Tibial nerve (tissue), 4 donors: ENCODE results near the gene OXCT2. TPM values are rescaled to one million over a fixed set of nuclear protein-coding genes. Genes with fewer than 3 reads are reported as not detected.
A peak's percentile ranks its signal among the peaks of the same experiment; 100 is the strongest.
"Not testable (repeated sequence)": the region's sequence is repeated elsewhere in the genome, so short reads cannot be mapped to it uniquely, and the experiment has no call there.

ENCODE experiments used
- DNase-seq, 2 donors: peaks; one replicate each; pipeline ENCODE4 v3.0.0-alpha.2; 2019; ENCODE audit warnings: low spot score in 2 of 2
- H3K27ac ChIP-seq, 4 donors: fragments of 200-600 bp; sonication (generic) in 3 of 4; one replicate each; pipeline ENCODE4 v1.5.1; 2017 to 2019; ENCODE audit warnings: mild to moderate bottlenecking in 1 of 4
- H3K27me3 ChIP-seq, 2 donors: fragments of 200-600 bp; sonication (generic) in 1 of 2; one replicate each; pipeline versions ENCODE4 v1.5.1 to v1.6.0; 2017 to 2019
- H3K36me3 ChIP-seq, 3 donors: fragments of 200-600 bp; sonication (generic); one replicate each; pipeline ENCODE4 v1.5.1; 2018 to 2019
- H3K4me1 ChIP-seq, 4 donors: fragments of 200-600 bp; sonication (generic) in 3 of 4; one replicate each; pipeline ENCODE4 v1.5.1; 2017 to 2019
- H3K4me3 ChIP-seq, 4 donors: fragments of 200-600 bp; sonication (generic) in 3 of 4; one replicate each; pipeline ENCODE4 v1.5.1; 2017 to 2019; ENCODE audit warnings: mild to moderate bottlenecking in 1 of 4, moderate library complexity in 1 of 4
- H3K9me3 ChIP-seq, 4 donors: fragments of 200-600 bp; sonication (generic) in 3 of 4; one replicate each; pipeline ENCODE4 v1.5.1; 2017 to 2019
- EP300 ChIP-seq, 2 donors: sonication (generic); formaldehyde crosslinking; IDR thresholded peaks; one replicate each; pipeline ENCODE4 v1.6.1; 2017; ENCODE audit warnings: antibody characterized with exemption in 2 of 2, mild to moderate bottlenecking in 1 of 2
- POLR2A ChIP-seq, 2 donors: fragments of 450-650 bp; IDR thresholded peaks; one replicate each; pipeline ENCODE4 v1.6.1; 2017; ENCODE audit warnings: antibody characterized with exemption in 2 of 2, mild to moderate bottlenecking in 2 of 2, moderate library complexity in 2 of 2
- WGBS, 2 donors: methylation state at CpG; one replicate each; pipeline ENCODE4 v1.1.5; 2018; 5-methylcytosine and 5-hydroxymethylcytosine counted together
- total RNA-seq, 4 donors: library from RNA; depleted of rRNA; stranded (reverse); fragments of >200 nt; gene quantifications; one replicate each; pipeline ENCODE4 v1.1.0, GENCODE V29; 2016
- TF ChIP-seq, protein P1 (sequence below), 5 experiments: fragments of 200-600 bp in 3 of 5; fragments of 450-650 bp in 2 of 5; sonication (generic) in 3 of 5; IDR thresholded peaks; one replicate each; pipeline ENCODE4 v1.5.1; 2016 to 2019; ENCODE audit warnings: antibody characterized with exemption in 5 of 5, mild to moderate bottlenecking in 3 of 5, moderate library complexity in 2 of 5

The OXCT2 gene
- total RNA-seq, 4 donors from 2014 or later = 4.5 to 22.2 (median 8.4) TPM

DNA sequence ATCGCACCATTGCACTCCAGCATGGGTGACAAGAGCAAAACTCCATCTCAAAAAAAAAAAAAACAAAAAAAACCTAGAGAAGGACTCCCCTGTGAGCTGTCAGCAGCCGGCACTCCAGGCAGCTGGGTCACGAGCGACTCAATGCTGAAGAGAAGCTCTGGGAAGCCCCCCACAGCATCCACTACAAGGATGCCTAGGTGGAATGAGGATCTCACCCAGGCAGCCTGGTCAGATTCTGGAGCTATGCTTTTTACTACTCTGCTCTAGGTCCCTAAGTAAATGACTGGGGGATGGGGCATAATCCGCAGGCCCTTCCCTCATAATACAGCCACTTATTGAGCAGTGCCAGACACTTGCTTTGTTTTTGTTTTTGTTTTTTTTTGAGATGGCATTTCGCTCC lies 11.0 kb upstream of the OXCT2 start:
- no peaks in the 10 kb centered on the region for H3K36me3 ChIP-seq
- 78 to 79% methylated on average over 6 of the region's 6 CpGs for WGBS, 2 donors
- H3K27ac ChIP-seq = peak overlapping the region in 1 of 4 donors; percentile 13
- no peaks in the 10 kb centered on the region for H3K9me3 ChIP-seq
- TF ChIP-seq, protein P1, sequence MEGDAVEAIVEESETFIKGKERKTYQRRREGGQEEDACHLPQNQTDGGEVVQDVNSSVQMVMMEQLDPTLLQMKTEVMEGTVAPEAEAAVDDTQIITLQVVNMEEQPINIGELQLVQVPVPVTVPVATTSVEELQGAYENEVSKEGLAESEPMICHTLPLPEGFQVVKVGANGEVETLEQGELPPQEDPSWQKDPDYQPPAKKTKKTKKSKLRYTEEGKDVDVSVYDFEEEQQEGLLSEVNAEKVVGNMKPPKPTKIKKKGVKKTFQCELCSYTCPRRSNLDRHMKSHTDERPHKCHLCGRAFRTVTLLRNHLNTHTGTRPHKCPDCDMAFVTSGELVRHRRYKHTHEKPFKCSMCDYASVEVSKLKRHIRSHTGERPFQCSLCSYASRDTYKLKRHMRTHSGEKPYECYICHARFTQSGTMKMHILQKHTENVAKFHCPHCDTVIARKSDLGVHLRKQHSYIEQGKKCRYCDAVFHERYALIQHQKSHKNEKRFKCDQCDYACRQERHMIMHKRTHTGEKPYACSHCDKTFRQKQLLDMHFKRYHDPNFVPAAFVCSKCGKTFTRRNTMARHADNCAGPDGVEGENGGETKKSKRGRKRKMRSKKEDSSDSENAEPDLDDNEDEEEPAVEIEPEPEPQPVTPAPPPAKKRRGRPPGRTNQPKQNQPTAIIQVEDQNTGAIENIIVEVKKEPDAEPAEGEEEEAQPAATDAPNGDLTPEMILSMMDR (IDR thresholded peaks at IDR 0.05) = no peak
- TF ChIP-seq POLR2A (IDR thresholded peaks at IDR 0.05) (no peak), EP300 (IDR thresholded peaks at IDR 0.05) (no peak)
- H3K27me3 ChIP-seq = no peaks in the 10 kb centered on the region
- H3K4me3 ChIP-seq = no peak overlapping the region
- peaks cover 0 to 22% (median under 1%) of the 10 kb centered on the region in 4 donors for H3K4me1 ChIP-seq
- DNase-seq = no peak

DNA sequence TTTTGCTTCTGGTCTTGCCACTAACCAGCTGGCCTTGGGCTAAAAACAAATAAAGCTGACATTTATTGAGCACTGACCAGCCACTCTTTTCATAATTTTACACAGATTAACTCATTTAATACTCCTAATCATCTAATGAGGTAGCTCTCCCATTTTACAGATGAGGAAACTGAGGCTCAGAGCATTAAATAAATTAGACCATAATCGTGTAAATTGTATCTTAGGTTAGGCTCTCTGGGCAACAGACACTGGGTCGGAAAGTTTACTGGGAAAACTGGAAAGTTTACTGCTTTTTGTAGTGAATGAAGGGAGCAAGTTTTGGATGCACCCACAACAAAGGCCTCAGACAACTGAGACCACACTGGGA lies 10.2 kb upstream of the OXCT2 start:
- no peaks in the 10 kb centered on the region for H3K27me3 ChIP-seq
- no peaks in the 10 kb centered on the region for H3K9me3 ChIP-seq
- H3K27ac ChIP-seq = peak overlapping the region in 1 of 4 donors; percentile 2
- 88 to 94% methylated on average over 2 of the region's 2 CpGs for WGBS, 2 donors
- TF ChIP-seq, protein P1 (IDR thresholded peaks at IDR 0.05) = no peak
- TF ChIP-seq EP300 (IDR thresholded peaks at IDR 0.05) (no peak), POLR2A (IDR thresholded peaks at IDR 0.05) (no peak)
- H3K36me3 ChIP-seq = no peaks in the 10 kb centered on the region
- DNase-seq = no peak
- H3K4me3 ChIP-seq = no peak overlapping the region
- peaks cover 0 to 29% (median 4%) of the 10 kb centered on the region in 4 donors for H3K4me1 ChIP-seq

DNA sequence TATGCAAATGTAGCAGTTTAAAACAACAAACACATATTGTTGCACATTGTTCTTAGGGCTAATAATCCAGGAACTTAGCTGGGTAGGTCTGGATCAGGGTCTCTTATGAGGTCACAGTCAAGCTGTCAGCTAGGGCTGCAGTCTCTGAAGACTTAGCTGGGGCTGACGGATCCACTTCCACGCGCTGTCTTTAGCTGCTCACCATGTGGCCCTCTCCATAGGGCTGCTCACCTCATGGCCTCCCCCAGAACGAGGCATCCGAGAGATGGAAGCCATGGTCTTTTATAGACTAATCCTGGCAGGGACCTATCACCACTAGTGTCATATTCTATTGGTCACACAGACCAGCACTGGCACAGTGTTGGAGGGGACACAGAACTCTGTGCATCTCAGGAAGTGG lies 8.7 kb upstream of the OXCT2 start:
- Histone ChIP-seq H3K27me3 (no peaks in the 10 kb centered on the region), H3K4me1 (peaks cover 0 to 28% (median 5%) of the 10 kb centered on the region in 4 donors), H3K9me3 (no peaks in the 10 kb centered on the region), H3K27ac (no peak overlapping the region), H3K4me3 (no peak overlapping the region), H3K36me3 (no peaks in the 10 kb centered on the region)
- 76 to 86% methylated on average over 5 of the region's 5 CpGs for WGBS, 2 donors
- no peak for DNase-seq
- TF ChIP-seq EP300 (IDR thresholded peaks at IDR 0.05) = no peak

DNA sequence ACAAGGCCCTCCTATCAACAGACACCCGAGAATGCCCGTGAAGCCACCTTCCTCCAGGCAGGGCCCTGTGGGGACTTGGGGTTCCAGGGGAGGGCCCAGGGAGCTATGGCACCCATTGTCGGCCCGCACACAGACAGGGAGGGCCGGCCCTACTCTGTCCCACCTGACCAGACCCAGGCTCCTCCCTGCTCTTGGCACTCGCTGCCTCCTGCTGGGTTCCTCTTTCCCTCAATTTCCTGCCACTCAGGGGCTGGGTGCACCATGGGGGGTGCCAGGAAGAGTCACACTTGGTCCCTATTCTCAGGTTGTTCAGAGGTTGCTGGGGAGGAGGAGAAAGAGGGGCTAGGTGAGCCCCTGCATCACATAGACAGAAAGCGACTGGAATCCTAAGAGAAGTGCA lies 8.0 kb upstream of the OXCT2 start:
- no peaks in the 10 kb centered on the region for H3K36me3 ChIP-seq
- no peak for TF ChIP-seq EP300 (IDR thresholded peaks at IDR 0.05)
- TF ChIP-seq POLR2A (IDR thresholded peaks at IDR 0.05) = no peak
- TF ChIP-seq, protein P1 (IDR thresholded peaks at IDR 0.05) = no peak
- H3K4me1 ChIP-seq = peaks cover 0 to 28% (median 5%) of the 10 kb centered on the region in 4 donors
- no peak for DNase-seq
- no peaks in the 10 kb centered on the region for H3K9me3 ChIP-seq
- WGBS, 2 donors = 77 to 78% methylated on average over 2 to 7 of the region's 7 CpGs
- peak overlapping the region in 1 of 4 donors; percentile 6 for H3K27ac ChIP-seq
- no peaks in the 10 kb centered on the region for H3K27me3 ChIP-seq
- H3K4me3 ChIP-seq = no peak overlapping the region

DNA sequence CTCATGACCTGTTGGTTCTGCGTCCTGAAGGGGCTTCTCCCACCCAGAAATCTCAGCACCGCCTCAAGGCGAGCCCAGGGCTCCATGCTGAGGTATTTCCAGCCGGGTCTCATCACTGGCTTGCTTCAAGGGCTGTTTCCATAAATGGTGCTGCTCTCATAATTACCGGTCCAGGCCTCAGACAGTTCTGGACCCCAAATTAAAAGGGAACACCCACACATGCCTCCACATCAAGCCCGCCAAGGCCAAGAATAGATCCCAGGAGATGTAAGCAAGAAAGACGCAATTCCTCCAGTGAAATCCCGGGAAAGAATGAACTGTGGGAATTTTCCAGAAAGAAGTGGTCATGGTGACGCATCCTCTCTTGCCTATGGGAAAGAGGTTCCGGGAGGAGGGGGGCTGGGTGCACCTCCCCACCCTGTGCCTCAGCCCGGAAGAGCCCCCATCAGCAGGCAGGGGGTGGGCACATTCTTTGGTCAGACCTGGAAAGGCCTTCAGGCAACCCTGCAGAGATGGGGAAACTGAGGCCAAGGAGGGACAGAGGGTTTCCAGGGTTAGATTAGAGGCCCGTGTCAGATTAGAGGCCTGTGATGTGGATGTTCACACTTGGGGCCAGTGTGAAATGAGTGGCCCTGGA lies 7.4 kb upstream of the OXCT2 start:
- H3K36me3 ChIP-seq, H3K4me3 ChIP-seq, H3K27ac ChIP-seq, DNase-seq, H3K9me3 ChIP-seq, H3K27me3 ChIP-seq: not testable (repeated sequence)
- peaks cover 0 to 28% (median 5%) of the 10 kb centered on the region in 4 donors for H3K4me1 ChIP-seq
- 68 to 80% methylated on average over 8 to 11 of the region's 12 CpGs for WGBS, 2 donors

DNA sequence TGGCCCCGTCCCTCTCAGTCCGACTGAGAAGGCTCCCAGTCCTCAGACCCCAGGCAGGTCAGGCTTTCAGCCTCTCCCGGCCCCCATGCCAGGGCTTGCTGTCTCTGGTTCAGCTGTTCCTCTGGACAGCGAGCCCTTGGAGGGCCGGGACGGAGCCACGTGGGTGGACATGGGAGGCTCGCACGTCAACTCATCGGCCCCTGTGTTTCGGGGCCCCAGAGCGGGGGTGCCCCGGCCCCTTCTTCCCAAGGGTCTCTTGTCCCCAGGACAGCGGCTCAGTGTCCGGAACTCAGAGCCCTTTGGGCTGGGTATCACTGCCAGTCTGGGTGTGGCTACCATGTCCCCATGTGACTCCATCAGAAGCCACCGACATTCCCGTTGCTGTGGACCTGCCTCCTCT lies 6.7 kb upstream of the OXCT2 start:
- DNase-seq, H3K27me3 ChIP-seq: not testable (repeated sequence)

More for the DNA sequence above, 6.7 kb upstream of the OXCT2 start:
- WGBS, 2 donors = 73 to 87% methylated on average over 3 to 14 of the region's 17 CpGs
- Histone ChIP-seq H3K4me1 (peaks cover 0 to 28% (median 5%) of the 10 kb centered on the region in 4 donors), H3K27ac (peak overlapping the region in 1 of 4 donors; percentile 50)
- H3K9me3 ChIP-seq, H3K4me3 ChIP-seq, H3K36me3 ChIP-seq: not testable (repeated sequence)
